EH (cell line): ENCODE measurements around the gene SYNE1.
A peak's percentile ranks its signal among the peaks of the same experiment; 100 is the strongest.
"Not testable (repeated sequence)": the region's sequence is repeated elsewhere in the genome, so short reads cannot be mapped to it uniquely, and the experiment has no call there.

ENCODE experiments used
- DNase-seq: peaks from one replicate; pipeline ENCODE4 v3.0.0-alpha.2; 2015; ENCODE audit warnings: low read depth

SYNE1 gene

GRCh38 chr6:152138344-152138743, 498.8 kb downstream of the SYNE1 start:
- not testable (repeated sequence) for DNase-seq

GRCh38 chr6:152136449-152136825, 500.7 kb downstream of the SYNE1 start:
- DNase-seq, result no peak

- DNase-seq, result no peak
These were observed 501.3 kb downstream of the SYNE1 start for GRCh38 chr6:152135755-152136448.

GRCh38 chr6:152130441-152130840, 506.7 kb downstream of the SYNE1 start:
- peak; percentile 18 for DNase-seq

GRCh38 chr6:152129691-152130151, 507.4 kb downstream of the SYNE1 start:
- DNase-seq, result peak; percentile 60

- DNase-seq, result peak; percentile 29
These were observed 509.6 kb downstream of the SYNE1 start for GRCh38 chr6:152127432-152128165.

GRCh38 chr6:152124429-152125074, 512.6 kb downstream of the SYNE1 start:
- peak; percentile 70 for DNase-seq

GRCh38 chr6:152123076-152123475, 514.1 kb downstream of the SYNE1 start:
- DNase-seq, result no peak

- DNase-seq, result no peak
These were observed 514.7 kb downstream of the SYNE1 start for GRCh38 chr6:152122434-152122833.

- no peak for DNase-seq
These were observed 515.3 kb downstream of the SYNE1 start for GRCh38 chr6:152121910-152122309.

GRCh38 chr6:152119831-152120230, 517.3 kb downstream of the SYNE1 start:
- DNase-seq, result peak; percentile 8

- DNase-seq, result no peak
These were observed 518.5 kb downstream of the SYNE1 start for GRCh38 chr6:152118678-152119077.

GRCh38 chr6:152118224-152118623, 518.9 kb downstream of the SYNE1 start:
- no peak for DNase-seq

GRCh38 chr6:152117156-152118133, 519.7 kb downstream of the SYNE1 start:
- no peak for DNase-seq

GRCh38 chr6:152112491-152113261, 524.5 kb downstream of the SYNE1 start:
- DNase-seq, result no peak

GRCh38 chr6:152110886-152111820, 526.0 kb downstream of the SYNE1 start:
- DNase-seq, result peak; percentile 78

- DNase-seq, result no peak
These were observed 529.2 kb downstream of the SYNE1 start for GRCh38 chr6:152107973-152108372.

GRCh38 chr6:152100183-152100618, 537.0 kb downstream of the SYNE1 start:
- DNase-seq, result peak; percentile 66

- peak; percentile 50 for DNase-seq
These were observed 537.5 kb downstream of the SYNE1 start for GRCh38 chr6:152099446-152100182.
